ENCODE data around the gene P2RX4.

Gene P2RX4

GRCh38 chr12:121283388-121283787 is 73.5 kb downstream of the P2RX4 start:
- Histone ChIP-seq H3K27me3 (ENCODE audit: control insufficient read depth, insufficient read depth, low read length, poor library complexity, severe bottlenecking) (no peaks in the 10 kb centered on the region), H3K36me3 (ENCODE audit: control insufficient read depth, insufficient read depth, low read length) (no peaks in the 10 kb centered on the region), H3K27ac (ENCODE audit: insufficient read depth, low read depth, low read length, poor library complexity, severe bottlenecking) (no peak overlapping the region), H3K9me3 (ENCODE audit: control insufficient read depth, low read length) (no peaks in the 10 kb centered on the region), H3K4me3 (ENCODE audit: insufficient read depth, low read depth, low read length) (no peak overlapping the region), H3K4me1 (ENCODE audit: control insufficient read depth, insufficient read depth, low read length) (no peaks in the 10 kb centered on the region)
- WGBS, 2 experiments = 91 to 93% methylated on average over 5 of the region's 5 CpGs

All from ectodermal cell (in vitro differentiated cells).